Measurements from ENCODE around the gene UBE2Q2.
"Not testable (repeated sequence)": the region's sequence is repeated elsewhere in the genome, so short reads cannot be mapped to it uniquely, and the experiment has no call there.

DNA sequence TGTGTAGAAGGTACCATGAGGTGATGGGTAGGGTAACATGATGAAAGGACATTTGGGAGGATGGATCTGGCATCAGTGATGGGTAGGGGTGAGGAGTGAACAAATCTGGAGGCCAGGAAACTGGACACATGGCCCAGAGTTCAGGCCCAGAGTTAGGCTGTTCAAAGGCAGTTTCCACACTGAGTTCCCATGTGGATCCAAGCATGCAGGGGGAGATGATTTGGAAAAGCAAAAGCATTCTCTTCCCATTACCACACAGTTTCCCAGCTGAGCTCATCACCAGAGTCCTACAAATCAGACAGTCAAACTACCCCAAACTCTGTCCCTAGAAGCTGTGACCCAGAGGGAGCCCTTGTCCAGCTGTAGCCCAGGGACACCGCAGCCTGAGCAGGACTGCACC is 46.1 kb upstream of the UBE2Q2 start:
- not testable (repeated sequence) for TF ChIP-seq EZH2 (IDR thresholded peaks at IDR 0.05; ENCODE audit: insufficient read depth, poor library complexity, severe bottlenecking); EZH2phosphoT487 (IDR thresholded peaks at IDR 0.05; ENCODE audit: insufficient read depth, low read depth)
